Measurements from ENCODE around the gene SYT2.
"Not testable (repeated sequence)": the region's sequence is repeated elsewhere in the genome, so short reads cannot be mapped to it uniquely, and the experiment has no call there.

Gene SYT2

DNA sequence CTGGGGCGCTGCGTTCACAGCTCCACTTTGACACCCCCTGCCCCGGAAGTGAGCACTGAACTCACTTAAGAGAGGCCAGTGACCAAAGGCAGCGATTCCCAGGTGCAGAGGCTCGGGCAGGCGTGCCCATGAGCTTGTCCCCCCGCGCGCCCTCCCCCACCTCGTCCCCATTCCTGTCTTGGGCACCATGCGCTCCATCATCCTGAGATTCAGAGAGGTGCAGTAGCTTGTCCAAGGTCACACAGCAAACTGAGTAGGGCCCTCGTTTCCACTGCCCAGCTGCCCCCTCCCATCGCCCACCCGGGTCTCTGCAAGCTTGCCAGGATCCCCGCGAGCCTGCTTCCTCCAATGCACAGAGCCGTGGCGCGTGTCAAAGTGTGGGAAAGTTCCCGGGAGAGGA lies 68.0 kb downstream of the SYT2 start:
- H3K4me1 ChIP-seq, result peaks cover 0 to 25% (median 23%) of the 10 kb centered on the region in 4 donors
- no peak overlapping the region for H3K27ac ChIP-seq
- H3K9me3 ChIP-seq, result no peaks in the 10 kb centered on the region
- intact Hi-C loops (cut with DNase I; ENCODE audit: low total_unique reads), result no loop called here
- peaks cover 6 to 65% of the 10 kb centered on the region in 2 donors for H3K27me3 ChIP-seq
- no peaks in the 10 kb centered on the region for H3K36me3 ChIP-seq
- peak overlapping the region in 1 of 2 donors; percentile 35 for H3K4me3 ChIP-seq
- no peak for DNase-seq
- TF ChIP-seq, protein P1, sequence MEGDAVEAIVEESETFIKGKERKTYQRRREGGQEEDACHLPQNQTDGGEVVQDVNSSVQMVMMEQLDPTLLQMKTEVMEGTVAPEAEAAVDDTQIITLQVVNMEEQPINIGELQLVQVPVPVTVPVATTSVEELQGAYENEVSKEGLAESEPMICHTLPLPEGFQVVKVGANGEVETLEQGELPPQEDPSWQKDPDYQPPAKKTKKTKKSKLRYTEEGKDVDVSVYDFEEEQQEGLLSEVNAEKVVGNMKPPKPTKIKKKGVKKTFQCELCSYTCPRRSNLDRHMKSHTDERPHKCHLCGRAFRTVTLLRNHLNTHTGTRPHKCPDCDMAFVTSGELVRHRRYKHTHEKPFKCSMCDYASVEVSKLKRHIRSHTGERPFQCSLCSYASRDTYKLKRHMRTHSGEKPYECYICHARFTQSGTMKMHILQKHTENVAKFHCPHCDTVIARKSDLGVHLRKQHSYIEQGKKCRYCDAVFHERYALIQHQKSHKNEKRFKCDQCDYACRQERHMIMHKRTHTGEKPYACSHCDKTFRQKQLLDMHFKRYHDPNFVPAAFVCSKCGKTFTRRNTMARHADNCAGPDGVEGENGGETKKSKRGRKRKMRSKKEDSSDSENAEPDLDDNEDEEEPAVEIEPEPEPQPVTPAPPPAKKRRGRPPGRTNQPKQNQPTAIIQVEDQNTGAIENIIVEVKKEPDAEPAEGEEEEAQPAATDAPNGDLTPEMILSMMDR (IDR thresholded peaks at IDR 0.05), result no peak

DNA sequence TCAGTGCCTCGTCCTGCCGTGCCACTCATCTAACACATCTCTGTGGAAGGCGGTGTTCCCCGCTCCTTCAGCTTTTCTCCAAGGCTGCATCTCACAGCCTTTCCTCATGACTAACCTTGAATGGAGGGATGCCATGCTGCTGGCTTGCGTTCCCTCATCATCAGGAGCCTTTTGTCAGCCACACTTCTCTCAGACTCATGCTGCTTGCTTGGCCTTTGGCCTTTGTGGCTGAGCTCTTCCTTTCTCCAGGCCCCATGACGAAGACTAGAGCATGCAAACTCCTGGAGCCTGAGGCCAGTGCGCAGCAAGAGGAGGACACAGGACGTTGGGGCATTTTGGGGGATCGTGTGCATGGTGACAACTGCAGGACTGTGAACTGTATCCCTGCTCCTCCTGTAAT lies 70.8 kb downstream of the SYT2 start:
- H3K27ac ChIP-seq, result no peak overlapping the region
- intact Hi-C loops (cut with DNase I; ENCODE audit: low total_unique reads), result no loop called here
- H3K36me3 ChIP-seq, result no peaks in the 10 kb centered on the region
- no peaks in the 10 kb centered on the region for H3K9me3 ChIP-seq
- TF ChIP-seq, protein P1 (IDR thresholded peaks at IDR 0.05), result no peak
- H3K4me1 ChIP-seq, result peaks cover 0 to 25% (median 22%) of the 10 kb centered on the region in 4 donors
- H3K27me3 ChIP-seq, result peaks cover 6 to 50% of the 10 kb centered on the region in 2 donors
- no peak overlapping the region for H3K4me3 ChIP-seq
- no peak for DNase-seq

DNA sequence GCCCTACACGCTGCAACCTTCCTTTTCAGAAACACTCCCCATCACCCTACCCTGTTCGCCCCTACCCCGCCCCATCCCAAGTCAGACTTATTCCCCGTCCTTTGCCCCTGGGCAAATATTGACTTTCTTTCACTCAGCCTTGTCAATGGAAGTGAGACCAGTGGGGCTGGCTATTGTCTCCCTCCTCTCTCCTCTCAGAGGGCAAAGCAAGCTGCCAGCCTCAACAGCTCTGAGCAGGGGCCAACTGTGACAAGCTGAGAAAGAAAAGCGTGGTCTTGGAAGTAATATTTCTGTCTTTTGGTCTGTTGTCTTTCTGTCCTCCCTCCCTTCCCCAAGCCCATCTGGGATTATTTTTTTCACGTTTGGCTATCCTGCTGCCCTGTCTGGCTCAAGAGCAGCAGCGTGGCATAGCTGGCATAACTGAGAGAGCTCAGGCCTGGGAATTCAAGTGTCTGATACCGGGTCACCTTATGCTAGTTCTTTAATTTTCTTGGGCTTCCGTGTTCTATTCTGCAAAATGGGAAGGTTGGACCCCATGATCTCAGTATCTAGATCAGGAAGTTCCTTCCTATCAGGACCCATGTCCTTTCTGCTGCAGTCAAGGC lies 71.5 kb downstream of the SYT2 start:
- H3K9me3 ChIP-seq; H3K36me3 ChIP-seq; intact Hi-C loops (cut with DNase I; ENCODE audit: low total_unique reads); H3K4me3 ChIP-seq; H3K27ac ChIP-seq; DNase-seq: not testable (repeated sequence)
- H3K4me1 ChIP-seq, result peaks cover 0 to 18% (median 16%) of the 10 kb centered on the region in 4 donors
- H3K27me3 ChIP-seq, result peaks cover 4 to 43% of the 10 kb centered on the region in 2 donors

DNA sequence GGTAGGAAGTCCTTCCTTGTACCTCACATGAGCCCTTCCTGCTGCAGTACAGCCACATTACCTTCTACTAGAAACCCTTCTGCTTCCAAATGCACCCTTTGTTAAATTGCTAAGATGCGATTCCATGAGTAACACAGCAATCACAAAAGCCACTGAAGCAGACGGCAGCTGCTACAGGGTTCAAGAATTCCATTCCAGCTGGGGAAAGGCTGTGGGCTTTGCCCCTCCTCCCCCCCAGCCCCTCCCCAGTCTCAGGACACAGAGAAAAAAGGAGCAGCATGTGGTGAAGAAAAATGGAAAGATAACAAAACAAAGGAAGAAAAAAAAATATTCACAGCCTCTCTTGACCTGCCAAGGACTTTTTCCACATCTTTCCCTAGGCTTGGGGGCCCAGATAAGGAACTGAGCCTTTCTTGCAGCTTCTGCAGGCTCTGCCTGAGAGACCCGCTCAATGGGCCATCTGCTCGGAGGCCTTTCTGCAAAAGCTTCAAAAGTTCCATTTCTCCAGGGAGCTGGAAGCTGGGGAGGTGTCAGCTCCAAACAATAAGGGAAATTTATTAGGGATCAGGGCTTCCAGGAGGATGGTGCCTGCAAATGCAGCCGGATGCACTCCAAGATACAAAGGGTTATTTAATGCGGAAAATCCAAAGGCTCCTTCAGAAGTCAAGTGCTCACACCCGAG lies 72.1 kb downstream of the SYT2 start:
- no peak overlapping the region for H3K4me3 ChIP-seq
- TF ChIP-seq, protein P1 (IDR thresholded peaks at IDR 0.05), result no peak
- DNase-seq, result no peak

DNA sequence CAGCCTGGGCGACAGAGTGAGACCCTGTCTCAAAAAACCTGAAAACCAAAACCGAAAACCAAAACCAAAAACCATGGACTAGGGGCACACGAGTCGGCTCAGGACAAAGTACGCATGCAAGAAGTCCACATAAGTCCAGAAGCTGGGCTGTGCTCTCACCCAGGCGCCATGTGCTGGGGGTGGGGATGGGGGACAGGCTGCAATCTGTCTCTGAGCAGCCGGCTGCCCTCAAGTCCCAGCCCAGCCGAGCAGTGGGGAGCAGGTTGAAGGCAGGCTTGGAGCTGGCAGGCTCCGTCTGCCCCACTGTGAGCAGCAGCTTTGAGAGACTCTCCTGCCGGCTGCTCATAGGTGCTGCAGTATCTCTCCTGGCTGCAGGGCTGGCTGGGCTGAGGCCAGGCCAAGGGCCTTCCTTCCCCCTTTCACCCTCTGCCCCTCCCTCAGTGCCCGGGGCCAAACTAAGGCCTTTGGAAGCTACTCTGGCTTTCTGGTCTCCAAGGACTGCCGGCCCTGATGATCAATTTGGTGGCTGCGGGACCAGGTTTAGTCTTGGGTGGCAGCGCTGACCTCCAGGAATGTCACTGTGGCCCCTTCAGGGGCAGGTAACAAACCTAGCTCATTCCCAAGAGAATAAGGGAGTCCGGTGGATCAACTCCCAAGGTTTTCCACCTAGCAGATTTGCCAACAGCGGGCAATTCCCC lies 72.8 kb downstream of the SYT2 start:
- H3K4me1 ChIP-seq; intact Hi-C loops (cut with DNase I; ENCODE audit: low total_unique reads); DNase-seq; H3K4me3 ChIP-seq; H3K36me3 ChIP-seq; H3K9me3 ChIP-seq; H3K27ac ChIP-seq: not testable (repeated sequence)
- H3K27me3 ChIP-seq, result peaks cover 0 to 36% of the 10 kb centered on the region in 2 donors

More for the DNA sequence above, 72.1 kb downstream of the SYT2 start:
- intact Hi-C loops (cut with DNase I; ENCODE audit: low total_unique reads), result no loop called here
- no peak overlapping the region for H3K27ac ChIP-seq
- no peaks in the 10 kb centered on the region for H3K9me3 ChIP-seq
- peaks cover 0 to 42% of the 10 kb centered on the region in 2 donors for H3K27me3 ChIP-seq
- H3K4me1 ChIP-seq, result peaks cover 0 to 11% (median 11%) of the 10 kb centered on the region in 4 donors
- no peaks in the 10 kb centered on the region for H3K36me3 ChIP-seq

DNA sequence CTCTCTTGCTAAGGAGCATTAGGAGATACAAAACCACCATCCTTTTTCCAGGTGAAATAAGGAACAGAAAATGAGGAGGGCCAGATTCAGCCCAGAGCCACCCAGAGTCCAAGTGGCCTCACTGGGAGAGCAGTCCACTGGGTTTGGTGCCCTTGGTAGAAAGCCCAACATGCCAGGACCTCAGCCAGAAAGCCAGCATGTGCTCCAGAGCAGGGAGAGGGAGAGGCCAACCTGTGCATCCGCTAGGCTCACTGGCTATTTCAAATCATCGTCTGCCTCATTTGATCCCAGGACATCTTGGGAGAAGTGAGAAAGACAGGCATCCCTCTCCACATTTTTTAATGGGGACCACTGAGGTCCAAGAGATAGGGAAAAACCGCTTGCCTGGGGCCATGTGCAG lies 74.1 kb downstream of the SYT2 start:
- H3K27me3 ChIP-seq, result peaks cover 0 to 33% of the 10 kb centered on the region in 2 donors
- H3K27ac ChIP-seq; DNase-seq; H3K36me3 ChIP-seq; H3K4me3 ChIP-seq; intact Hi-C loops (cut with DNase I; ENCODE audit: low total_unique reads); H3K9me3 ChIP-seq; H3K4me1 ChIP-seq: not testable (repeated sequence)

DNA sequence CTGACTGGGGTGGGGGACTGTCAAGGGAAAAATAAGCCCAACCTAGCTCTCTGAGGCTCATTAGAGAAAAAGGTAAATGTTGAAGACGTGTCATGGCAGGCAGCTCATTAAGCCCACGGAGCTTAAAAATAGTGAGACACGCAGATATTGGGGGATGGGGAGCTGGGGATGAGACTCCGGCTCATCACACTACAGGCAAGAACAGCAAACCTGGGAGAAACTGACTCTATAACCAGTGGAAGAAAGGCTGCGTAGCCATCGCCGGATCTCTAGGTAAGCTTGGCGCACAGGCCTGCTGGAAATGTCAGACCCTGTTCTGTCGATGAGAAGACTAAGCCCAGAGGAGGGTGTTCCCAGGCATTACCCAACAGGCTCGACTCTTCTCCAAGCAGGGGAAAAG lies 78.0 kb downstream of the SYT2 start:
- Histone ChIP-seq H3K27me3 (peaks cover 0 to 35% of the 10 kb centered on the region in 2 donors), H3K4me3 (no peak overlapping the region), H3K9me3 (no peaks in the 10 kb centered on the region), H3K27ac (no peak overlapping the region), H3K4me1 (no peaks in the 10 kb centered on the region), H3K36me3 (no peaks in the 10 kb centered on the region)
- intact Hi-C loops (cut with DNase I; ENCODE audit: low total_unique reads), result no loop called here
- DNase-seq, result no peak
- TF ChIP-seq, protein P1 (IDR thresholded peaks at IDR 0.05), result no peak
